Erythroblast (primary cell): Measurements from ENCODE around the gene INCENP.

Experiments
- DNase-seq, 2 experiments: peaks; one replicate each; lab custom pipeline; 2025; lab: John Stamatoyannopoulos, UW
- GATA1 ChIP-seq: IDR thresholded peaks from 2 replicates; pipeline ENCODE4 v1.6.1; 2011; ENCODE audit warnings: low read depth, mild to moderate bottlenecking, control low read depth, low read length, moderate library complexity
- POLR2A ChIP-seq: IDR thresholded peaks from 2 replicates; pipeline ENCODE4 v1.6.1; 2011; ENCODE audit warnings: mild to moderate bottlenecking, low read length

Gene INCENP

DNA sequence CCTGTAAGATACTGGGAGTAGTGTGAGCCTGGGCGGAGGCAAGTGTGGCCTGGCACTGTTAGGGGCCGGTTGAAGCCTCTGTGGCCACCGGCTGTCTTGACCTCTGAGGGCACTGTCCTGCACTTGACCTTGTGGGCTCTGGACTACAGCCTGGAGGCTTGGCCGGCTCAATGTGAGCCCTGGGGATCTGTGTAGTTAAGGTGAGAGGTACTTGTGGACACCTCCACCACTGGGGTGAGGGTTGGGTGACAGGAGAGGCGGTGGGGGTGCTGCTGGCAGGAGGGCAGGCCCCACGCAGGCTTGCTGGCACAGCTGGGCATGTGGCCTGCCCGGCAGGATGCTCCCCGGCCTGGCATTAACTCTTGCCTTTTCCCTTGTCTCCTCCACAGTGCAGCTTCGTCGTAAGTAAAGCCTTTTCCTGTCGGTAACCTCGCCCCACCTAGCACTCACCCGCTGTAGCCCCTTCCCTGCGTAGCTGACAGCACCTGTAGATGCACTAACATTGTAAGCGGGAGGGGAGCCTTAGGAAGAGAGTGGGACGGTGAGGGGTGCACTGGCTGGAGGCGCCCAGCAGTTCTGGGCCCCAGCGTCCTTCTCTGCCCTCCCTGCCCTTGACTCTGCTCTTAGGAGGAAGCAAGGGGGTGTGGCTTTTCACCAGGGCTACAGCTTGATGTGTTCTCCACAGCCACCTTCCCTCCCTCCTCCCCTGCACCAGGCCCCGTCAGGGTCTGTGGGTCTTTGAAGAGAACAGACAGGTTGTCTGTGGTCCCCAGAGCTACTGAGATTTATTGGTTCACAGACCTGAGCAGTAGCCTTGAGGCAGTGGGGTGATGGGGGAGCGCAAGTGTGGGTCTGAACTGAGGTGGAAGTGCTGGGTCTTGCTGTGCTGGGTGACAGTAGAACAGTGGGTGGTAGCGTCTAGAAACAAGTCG, 17.6 kb downstream of the INCENP start:
- no peak for TF ChIP-seq GATA1
- no peak for TF ChIP-seq POLR2A
- no peak for DNase-seq

DNA sequence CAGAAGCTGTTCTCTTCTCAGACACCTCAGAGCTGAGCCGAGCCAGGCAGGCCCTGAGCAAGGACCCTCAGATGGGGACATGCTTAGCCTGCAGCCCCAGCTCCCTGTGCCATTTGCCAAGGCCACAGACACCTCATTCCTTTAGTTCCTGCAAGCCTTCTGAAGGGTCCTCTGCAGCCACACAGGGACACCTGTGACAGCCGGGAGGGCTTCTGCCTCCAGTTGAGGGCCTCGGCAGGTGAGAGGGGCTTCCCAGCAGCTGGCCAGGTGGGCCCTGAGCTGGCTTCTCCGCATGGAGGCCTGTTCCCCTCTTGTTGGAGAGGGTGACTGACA, 18.2 kb downstream of the INCENP start:
- DNase-seq, result no peak
- TF ChIP-seq GATA1 (no peak), POLR2A (no peak)

- TF ChIP-seq GATA1 (no peak), POLR2A (no peak)
- no peak for DNase-seq
Measured at GRCh38 chr11:62142921-62143320, 19.1 kb downstream of the INCENP start.

DNA sequence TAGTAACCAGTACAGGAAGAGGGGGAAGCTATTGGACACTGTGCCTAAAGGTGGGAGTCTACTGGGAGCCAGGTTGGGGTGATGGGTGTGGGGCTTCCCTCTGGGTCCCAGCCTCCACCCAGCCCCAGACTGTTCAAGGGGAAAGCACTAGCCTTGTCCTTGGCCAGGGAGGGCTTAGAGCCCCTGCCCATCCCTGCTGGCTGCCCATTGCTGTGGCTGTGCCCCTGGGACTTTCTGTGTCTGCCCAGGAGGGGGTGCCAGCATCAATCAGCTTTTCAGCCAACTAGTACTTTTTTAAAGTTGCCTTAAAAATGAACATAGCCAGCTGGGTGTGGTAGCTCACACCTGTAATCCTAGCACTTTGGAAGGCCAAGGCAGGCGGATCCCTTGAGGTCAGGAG, 19.9 kb downstream of the INCENP start:
- no peak for DNase-seq
- TF ChIP-seq GATA1 (no peak), POLR2A (no peak)

- TF ChIP-seq GATA1, result no peak
- no peak for TF ChIP-seq POLR2A
- DNase-seq, result no peak
Measured at GRCh38 chr11:62144641-62145255, 20.9 kb downstream of the INCENP start.

DNA sequence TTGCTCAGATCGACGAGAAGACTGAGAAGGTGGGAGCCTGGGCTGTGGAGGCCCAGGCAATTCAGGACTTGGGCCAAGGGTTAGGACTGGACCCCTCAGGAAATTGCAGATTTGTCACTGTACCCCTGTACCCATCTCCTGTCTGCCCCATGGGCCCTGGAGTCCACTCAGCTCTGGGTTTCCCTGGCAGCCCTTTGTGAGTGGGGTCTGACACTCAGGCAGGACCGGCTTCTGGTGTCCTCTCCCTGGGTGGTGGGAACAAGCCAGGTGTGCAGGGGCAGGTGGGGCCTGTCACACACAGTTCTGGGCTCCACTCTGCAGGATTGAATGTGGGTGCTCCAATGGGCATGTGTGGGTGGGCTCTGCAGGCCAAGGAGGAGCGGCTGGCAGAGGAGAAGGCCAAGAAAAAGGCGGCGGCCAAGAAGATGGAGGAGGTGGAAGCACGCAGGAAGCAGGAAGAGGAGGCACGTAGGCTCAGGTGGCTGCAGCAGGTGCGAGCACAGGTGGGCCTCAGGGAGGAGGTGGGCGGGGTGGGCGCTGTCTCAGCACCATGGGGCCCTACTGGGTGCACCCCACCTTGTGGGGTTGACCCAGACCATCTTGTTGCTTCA, 21.6 kb downstream of the INCENP start:
- no peak for DNase-seq
- TF ChIP-seq POLR2A, result no peak
- TF ChIP-seq GATA1, result no peak

- TF ChIP-seq GATA1 (no peak), POLR2A (no peak)
- no peak for DNase-seq
Measured at GRCh38 chr11:62146476-62147200, 22.8 kb downstream of the INCENP start.

- TF ChIP-seq POLR2A (no peak), GATA1 (no peak)
- DNase-seq, result no peak
Measured at GRCh38 chr11:62147545-62147944, 23.7 kb downstream of the INCENP start.

DNA sequence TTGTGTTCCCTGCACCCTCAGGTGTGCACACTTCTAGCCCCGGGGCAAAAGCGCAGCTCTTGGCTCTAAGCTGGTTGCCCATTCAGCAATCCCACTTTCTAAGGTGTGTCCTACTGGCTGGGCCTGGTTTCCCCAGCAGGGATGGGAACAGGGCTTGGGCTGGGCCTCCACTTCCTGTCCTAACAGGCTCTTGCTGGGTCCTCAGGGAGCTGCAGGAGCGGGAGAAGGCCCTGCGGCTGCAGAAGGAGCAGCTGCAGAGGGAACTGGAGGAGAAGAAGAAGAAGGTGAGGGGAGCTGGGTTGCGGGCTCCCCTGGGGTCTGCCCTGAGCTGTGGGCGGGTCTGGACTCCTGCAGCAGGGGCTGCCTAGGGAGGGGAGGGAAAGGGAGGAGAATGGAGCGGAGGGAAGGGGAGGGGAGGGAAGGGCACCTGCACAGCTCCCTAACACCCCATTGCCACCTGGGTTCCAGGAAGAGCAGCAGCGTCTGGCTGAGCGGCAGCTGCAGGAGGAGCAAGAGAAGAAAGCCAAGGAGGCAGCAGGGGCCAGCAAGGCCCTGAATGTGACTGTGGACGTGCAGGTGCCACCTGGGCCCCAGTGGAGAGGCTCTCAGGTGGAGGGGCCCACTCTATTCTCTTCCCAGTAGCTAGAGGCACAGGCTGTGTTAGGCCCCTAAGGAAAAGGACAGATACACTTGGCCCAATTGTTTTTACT, 24.6 kb downstream of the INCENP start:
- no peak for DNase-seq

GRCh38 chr11:62149986-62150886, 26.4 kb downstream of the INCENP start:
- DNase-seq, result no peak
- TF ChIP-seq POLR2A, result no peak
- TF ChIP-seq GATA1, result no peak

More for the DNA sequence above, 24.6 kb downstream of the INCENP start:
- no peak for TF ChIP-seq GATA1
- TF ChIP-seq POLR2A, result no peak

DNA sequence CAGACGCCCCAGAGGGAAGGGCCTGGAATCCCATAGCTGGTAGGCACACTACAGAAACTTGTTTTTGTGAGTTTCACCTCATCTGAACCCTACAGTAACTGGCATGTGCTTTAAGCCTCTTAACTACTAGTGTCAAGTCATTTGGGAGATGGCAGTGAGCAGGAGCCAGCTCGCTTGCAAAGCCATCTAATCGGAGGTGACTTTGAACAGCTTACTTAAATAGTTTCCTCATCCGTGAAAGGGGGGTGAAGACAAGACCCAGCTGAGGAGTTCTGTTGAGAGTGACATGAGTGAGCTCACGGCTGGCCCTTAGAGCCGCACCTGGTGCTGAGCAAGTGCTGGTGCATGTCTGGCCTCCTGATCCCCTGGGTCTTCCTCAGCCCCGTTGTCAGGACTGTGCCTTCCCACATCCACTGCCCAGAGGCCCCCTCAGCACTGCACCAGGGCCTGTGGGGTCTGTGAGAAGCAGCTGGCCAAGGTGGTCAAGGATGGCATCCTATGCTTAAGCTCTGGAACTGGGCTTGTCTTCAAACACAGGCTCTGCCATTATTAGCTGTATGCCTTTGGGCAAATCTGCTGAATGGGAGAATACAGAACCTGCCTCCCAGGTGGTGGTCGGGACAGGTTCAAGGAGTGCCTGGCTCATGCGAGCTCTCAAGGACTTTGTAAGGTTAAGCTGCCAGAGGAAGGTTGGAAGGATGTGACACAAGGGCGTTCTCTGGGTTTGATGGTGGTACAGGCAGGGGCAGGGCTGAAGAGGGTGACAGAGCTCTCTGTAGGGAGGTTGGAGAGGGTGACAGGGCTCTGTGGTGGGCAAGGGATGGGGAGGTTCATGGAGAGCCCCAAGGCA, 27.3 kb downstream of the INCENP start:
- TF ChIP-seq GATA1 (no peak), POLR2A (no peak)

More for the DNA sequence above, 27.3 kb downstream of the INCENP start:
- no peak for DNase-seq
